PC-9 (cell line): ENCODE measurements around the gene CNDP1.

Experiments
- CTCF ChIP-seq: fragments of 200-600 bp; sonication (generic); conservative IDR thresholded peaks from 2 replicates; pipeline ENCODE4 v1.6.1; 2017; ENCODE audit warnings: mixed run types, antibody characterized with exemption, mild to moderate bottlenecking, moderate library complexity
- EZH2 ChIP-seq: fragments of 200-600 bp; sonication (generic); IDR thresholded peaks from 2 replicates; pipeline ENCODE4 v1.8.0; 2017; ENCODE audit warnings: antibody characterized with exemption, low read depth

- TF ChIP-seq CTCF (no peak; the same call in 1 of the 2 replicates), EZH2 (no peak)
These were observed 37.6 kb upstream of the CNDP1 start for GRCh38 chr18:74496508-74497323.
